Measurements from ENCODE around the gene LAMA1. TPM values are rescaled to one million over a fixed set of nuclear protein-coding genes. Genes with fewer than 3 reads are reported as not detected.

The LAMA1 gene
- total and polyA plus RNA-seq, 2 of the 4 experiments (the other 2 are of a cell fraction), result 10.9 to 15.5 TPM

DNA sequence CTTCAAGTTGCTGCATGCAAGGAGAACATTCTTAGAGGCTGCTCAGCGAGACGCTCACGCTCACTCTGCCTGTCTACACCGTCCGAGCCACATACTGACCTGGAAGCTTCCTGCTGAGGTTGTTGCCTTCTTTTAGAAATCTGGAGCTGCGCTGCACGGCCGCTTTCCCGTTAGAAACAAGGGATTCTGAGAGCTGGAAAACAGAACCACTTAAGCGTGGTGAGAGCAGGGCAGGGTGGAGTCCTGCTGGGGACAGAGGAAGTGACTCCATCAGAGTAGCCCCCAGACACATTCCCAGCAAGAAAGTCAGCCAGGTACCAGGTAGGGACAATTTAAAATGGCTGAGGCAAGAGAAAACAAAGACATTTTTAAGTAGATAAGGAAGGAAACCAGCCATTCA lies 135.2 kb downstream of the LAMA1 start:
- H4K5ac ChIP-seq (ENCODE audit: low read depth, low read length), result no peak overlapping the region
- 83% methylated on average over 5 of the region's 10 CpGs; no CpG with 5 or more reads in 1 of the 2 experiments for WGBS, 2 experiments (ENCODE audit: extremely low coverage in 2 of 2, insufficient read length in 1 of 2)
- TF ChIP-seq, protein P1, sequence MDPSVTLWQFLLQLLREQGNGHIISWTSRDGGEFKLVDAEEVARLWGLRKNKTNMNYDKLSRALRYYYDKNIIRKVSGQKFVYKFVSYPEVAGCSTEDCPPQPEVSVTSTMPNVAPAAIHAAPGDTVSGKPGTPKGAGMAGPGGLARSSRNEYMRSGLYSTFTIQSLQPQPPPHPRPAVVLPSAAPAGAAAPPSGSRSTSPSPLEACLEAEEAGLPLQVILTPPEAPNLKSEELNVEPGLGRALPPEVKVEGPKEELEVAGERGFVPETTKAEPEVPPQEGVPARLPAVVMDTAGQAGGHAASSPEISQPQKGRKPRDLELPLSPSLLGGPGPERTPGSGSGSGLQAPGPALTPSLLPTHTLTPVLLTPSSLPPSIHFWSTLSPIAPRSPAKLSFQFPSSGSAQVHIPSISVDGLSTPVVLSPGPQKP (IDR thresholded peaks at IDR 0.05; ENCODE audit: borderline replicate concordance, low read depth, low read length), result no peak
- TF ChIP-seq FOS (IDR thresholded peaks at IDR 0.05; ENCODE audit: low read depth, low read length) (no peak), SMC3 (IDR thresholded peaks at IDR 0.05; ENCODE audit: low read depth, low read length) (no peak), CHD1 (IDR thresholded peaks at IDR 0.05; ENCODE audit: low read depth, low read length) (no peak), MXI1 (IDR thresholded peaks at IDR 0.05; ENCODE audit: borderline replicate concordance, low read depth, low read length) (no peak), BHLHE40 (IDR thresholded peaks at IDR 0.05; ENCODE audit: low read depth, low read length) (no peak), RCOR1 (IDR thresholded peaks at IDR 0.05; ENCODE audit: insufficient replicate concordance, low read length) (no peak), RAD21 (IDR thresholded peaks at IDR 0.05; ENCODE audit: low read length) (no peak), MAFK (IDR thresholded peaks at IDR 0.05; ENCODE audit: low read depth, low read length) (no peak), MAZ (IDR thresholded peaks at IDR 0.05; ENCODE audit: borderline replicate concordance, low read depth, low read length) (no peak)
- TF ChIP-seq, protein P2, sequence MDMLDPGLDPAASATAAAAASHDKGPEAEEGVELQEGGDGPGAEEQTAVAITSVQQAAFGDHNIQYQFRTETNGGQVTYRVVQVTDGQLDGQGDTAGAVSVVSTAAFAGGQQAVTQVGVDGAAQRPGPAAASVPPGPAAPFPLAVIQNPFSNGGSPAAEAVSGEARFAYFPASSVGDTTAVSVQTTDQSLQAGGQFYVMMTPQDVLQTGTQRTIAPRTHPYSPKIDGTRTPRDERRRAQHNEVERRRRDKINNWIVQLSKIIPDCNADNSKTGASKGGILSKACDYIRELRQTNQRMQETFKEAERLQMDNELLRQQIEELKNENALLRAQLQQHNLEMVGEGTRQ (IDR thresholded peaks at IDR 0.05; ENCODE audit: low read depth, low read length), result no peak
- no peak overlapping the region for H3K4me3 ChIP-seq (ENCODE audit: insufficient read depth, low read depth, low read length)
- H2BK120ac ChIP-seq (ENCODE audit: low read depth, low read length), result no peak overlapping the region
- H3K23ac ChIP-seq (ENCODE audit: low read depth, low read length), result no peak overlapping the region; the same call in 1 of the 2 replicates
- no peak overlapping the region for H2AK9ac ChIP-seq (replicated peaks; ENCODE audit: low read depth, low read length, poor library complexity)
- no peak overlapping the region for H3K56ac ChIP-seq (ENCODE audit: extremely low read depth, insufficient read depth, low read length)
- H2BK5ac ChIP-seq (ENCODE audit: low read depth, low read length, poor library complexity, severe bottlenecking), result no peak overlapping the region
- H2BK20ac ChIP-seq (ENCODE audit: low read depth, low read length), result no peak overlapping the region
- no peak overlapping the region for H4K91ac ChIP-seq (ENCODE audit: insufficient read depth, low read depth, low read length)
- no peaks in the 10 kb centered on the region for H4K20me1 ChIP-seq (ENCODE audit: insufficient read depth, low read length)
- POLR2A ChIA-PET (ENCODE audit: unreplicated experiment), result no interaction called here
- H3K36me3 ChIP-seq (ENCODE audit: control insufficient read depth, insufficient read depth, low read length), result peaks cover 12% of the 10 kb centered on the region
- dilution Hi-C loops (cut with HindIII; ENCODE audit: low sequenced_read_pairs, unreplicated experiment), result no loop called here
- no peak overlapping the region for H4K8ac ChIP-seq (ENCODE audit: low read depth in 2 of 2, low read length in 2 of 2)
- no peak overlapping the region for H2AK5ac ChIP-seq (ENCODE audit: low read depth, low read length)
- H3K4ac ChIP-seq (ENCODE audit: low read depth, low read length), result no peak overlapping the region
- no peaks in the 10 kb centered on the region for H3K79me1 ChIP-seq (ENCODE audit: low read depth in 1 of 2, low read length in 2 of 2)
- H3K9me1 ChIP-seq (ENCODE audit: insufficient read depth, low read length), result no peaks in the 10 kb centered on the region
- ATAC-seq (ENCODE audit: low read depth), result no peak
- intact Hi-C loops (cut with micrococcal nuclease), result no loop called here
- in situ Hi-C loops (cut with MboI; ENCODE audit: low sequenced_read_pairs), result no loop called here
- no peak overlapping the region for H3K27ac ChIP-seq (ENCODE audit: insufficient read depth, low read length)
- H3K18ac ChIP-seq (ENCODE audit: low read depth, low read length), result no peak overlapping the region
- H2BK15ac ChIP-seq (ENCODE audit: low read depth, low read length), result no peak overlapping the region
- H3K14ac ChIP-seq (replicated peaks; ENCODE audit: low read depth, low read length), result no peak overlapping the region
- no TSS peak for BruUV-seq (replicated peaks)
- no peak overlapping the region for H3K9ac ChIP-seq (ENCODE audit: low read depth, low read length)
- no peak overlapping the region for H3K4me2 ChIP-seq (ENCODE audit: low read depth, low read length)
- no peak for DNase-seq
- no peaks in the 10 kb centered on the region for H3K9me3 ChIP-seq (ENCODE audit: control insufficient read depth, insufficient read depth, low read length)
- CTCF ChIA-PET, result no interaction called here
- no peaks in the 10 kb centered on the region for H3K4me1 ChIP-seq (ENCODE audit: control insufficient read depth, insufficient read depth, low read length)
- H3K27me3 ChIP-seq (ENCODE audit: control insufficient read depth, insufficient read depth, low read length), result no peaks in the 10 kb centered on the region
- H2AFZ ChIP-seq (replicated peaks; ENCODE audit: low read length, poor library complexity), result no peak overlapping the region
